Measurements from ENCODE around the gene SVIP.

Gene SVIP

GRCh38 chr11:22829231-22830081 is at the start of gene SVIP:
TSS of gene SVIP (minus strand) at chr11:22829801. CDS start at chr11:22829748, 53 bp downstream.
- in situ Hi-C loops (cut with MboI; ENCODE audit: low sequenced_read_pairs): no loop called here

DNA sequence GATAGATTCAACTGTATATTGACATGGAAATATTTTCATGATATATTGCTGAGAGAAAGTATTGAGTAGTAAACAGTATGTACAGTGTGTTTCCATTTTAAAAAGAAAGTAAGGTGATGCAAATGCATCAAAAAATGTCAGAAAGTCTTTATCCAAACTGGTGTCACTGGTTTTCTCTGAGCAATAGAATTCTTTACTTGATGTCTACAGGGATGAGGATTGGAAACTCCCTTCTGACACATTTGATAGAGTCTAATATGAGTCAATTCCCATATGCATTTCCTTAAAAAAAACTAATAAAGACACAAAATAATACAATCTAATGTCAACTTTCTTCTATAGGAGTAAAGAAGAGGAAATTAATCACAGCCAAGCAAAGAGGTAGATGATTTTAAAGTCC is 49.0 kb upstream of the SVIP start:
- in situ Hi-C loops (cut with MboI; ENCODE audit: low sequenced_read_pairs): no loop called here

- in situ Hi-C loops (cut with MboI; ENCODE audit: low sequenced_read_pairs): no loop called here
These were observed 48.4 kb upstream of the SVIP start for GRCh38 chr11:22878039-22878438.

GRCh38 chr11:22875869-22876473 is 46.4 kb upstream of the SVIP start:
- in situ Hi-C loops (cut with MboI; ENCODE audit: low sequenced_read_pairs): no loop called here

DNA sequence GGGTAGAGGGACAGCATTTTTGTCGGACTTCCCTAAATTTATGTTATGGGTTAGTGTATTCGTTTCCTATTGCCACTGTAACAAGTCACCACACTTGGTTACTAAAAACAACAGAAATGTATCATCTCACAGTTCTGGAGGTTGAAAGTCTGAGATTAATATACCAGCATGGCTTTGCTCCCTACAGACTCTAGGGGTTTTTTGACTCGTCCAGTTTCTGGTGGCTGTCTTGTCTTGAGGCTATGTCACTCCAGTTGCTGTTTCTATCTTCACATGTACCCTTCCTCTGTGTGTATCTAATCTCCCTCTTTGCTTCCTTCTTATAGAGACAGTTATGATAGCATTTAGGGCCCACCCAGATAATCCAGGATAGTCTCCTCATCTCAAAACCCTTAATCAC is 39.7 kb upstream of the SVIP start:
- in situ Hi-C loops (cut with MboI; ENCODE audit: low sequenced_read_pairs): no loop called here

GRCh38 chr11:22860241-22860640 is 30.6 kb upstream of the SVIP start, which contains the start of gene CCDC179:
TSS of gene CCDC179 (minus strand) at chr11:22860474. CDS start at chr11:22860421, 53 bp downstream.
- in situ Hi-C loops (cut with MboI; ENCODE audit: low sequenced_read_pairs): no loop called here

- in situ Hi-C loops (cut with MboI; ENCODE audit: low sequenced_read_pairs): no loop called here
These were observed 30.2 kb upstream of the SVIP start for GRCh38 chr11:22859756-22860155.

- in situ Hi-C loops (cut with MboI; ENCODE audit: low sequenced_read_pairs): no loop called here
These were observed 21.9 kb upstream of the SVIP start for GRCh38 chr11:22851477-22851876.

GRCh38 chr11:22846726-22847125 is 17.1 kb upstream of the SVIP start:
- in situ Hi-C loops (cut with MboI; ENCODE audit: low sequenced_read_pairs): no loop called here

- in situ Hi-C loops (cut with MboI; ENCODE audit: low sequenced_read_pairs): no loop called here
These were observed 2.9 kb upstream of the SVIP start for GRCh38 chr11:22832315-22833015.

DNA sequence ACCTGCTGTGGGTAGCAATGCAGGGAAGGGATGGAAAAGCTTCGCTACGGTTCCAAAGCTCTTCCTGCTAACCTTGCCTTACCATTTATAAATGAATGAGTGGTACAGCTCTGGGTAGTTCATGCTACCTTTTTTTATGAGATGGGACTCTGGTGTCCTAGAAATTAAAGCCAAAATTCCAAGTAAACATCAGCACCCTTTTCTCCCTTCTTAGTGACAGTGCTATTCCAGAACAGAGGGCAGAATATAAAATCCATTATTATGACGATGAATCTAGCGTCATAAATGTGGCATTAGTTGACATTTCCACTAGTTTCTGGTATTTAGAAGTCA is 447 bp upstream of the SVIP start:
- in situ Hi-C loops (cut with MboI; ENCODE audit: low sequenced_read_pairs): no loop called here

DNA sequence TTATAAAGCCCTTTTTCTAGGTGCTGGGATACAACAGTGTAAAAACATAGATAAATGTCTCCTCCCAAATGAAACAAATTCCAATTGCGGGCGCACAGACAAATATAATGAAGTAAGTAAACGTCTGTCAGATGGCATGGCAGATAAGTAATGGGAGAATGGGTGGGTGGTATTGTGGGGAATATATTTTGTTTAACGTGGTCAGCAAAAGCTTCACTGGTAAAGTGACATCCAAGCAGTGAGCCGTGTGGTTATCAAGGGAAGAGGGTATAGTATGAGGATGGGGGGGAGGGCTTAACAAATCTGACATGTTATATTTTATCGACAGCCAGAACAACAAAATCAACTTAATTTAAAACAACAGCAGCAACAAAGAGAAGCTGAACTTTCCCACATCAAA is 1.2 kb downstream of the SVIP start:
- in situ Hi-C loops (cut with MboI; ENCODE audit: low sequenced_read_pairs): no loop called here

DNA sequence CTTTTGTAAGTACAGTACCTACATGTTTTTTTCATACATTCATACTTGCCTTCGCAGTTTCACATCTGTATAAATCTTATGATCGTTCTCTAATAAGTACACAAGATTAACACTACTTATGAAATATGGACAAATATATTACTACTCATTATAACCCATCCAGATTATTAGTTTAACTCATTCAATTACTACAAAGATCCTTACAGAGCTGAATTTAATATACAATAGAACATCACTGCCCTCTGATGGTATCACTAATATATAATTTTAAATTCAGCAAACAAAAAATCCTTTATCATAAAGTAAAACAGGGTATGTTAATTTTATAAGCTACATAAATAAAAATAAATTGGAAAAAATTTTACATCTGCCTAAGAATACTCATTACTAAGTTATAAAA is 7.4 kb downstream of the SVIP start:
- in situ Hi-C loops (cut with MboI; ENCODE audit: low sequenced_read_pairs): no loop called here

DNA sequence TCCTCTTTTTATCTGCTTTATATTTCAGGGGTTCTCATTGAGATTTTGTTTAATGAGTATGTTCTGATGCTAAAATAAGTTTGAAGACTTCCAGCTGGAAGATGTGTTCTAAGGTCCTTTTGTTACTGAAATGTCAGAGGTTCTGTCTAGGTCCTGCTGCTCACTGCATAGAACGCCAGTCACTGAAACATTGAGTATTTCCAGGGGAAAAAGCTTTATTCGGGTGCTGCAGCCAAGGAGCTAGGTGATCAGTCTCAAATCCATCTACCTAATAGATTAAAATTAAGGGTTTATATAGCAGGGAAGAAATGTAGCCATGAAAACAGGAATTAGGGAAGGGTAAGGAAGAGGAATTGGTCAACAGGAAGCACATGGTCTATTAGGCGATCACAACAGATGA is 19.7 kb downstream of the SVIP start:
- in situ Hi-C loops (cut with MboI; ENCODE audit: low sequenced_read_pairs): no loop called here

DNA sequence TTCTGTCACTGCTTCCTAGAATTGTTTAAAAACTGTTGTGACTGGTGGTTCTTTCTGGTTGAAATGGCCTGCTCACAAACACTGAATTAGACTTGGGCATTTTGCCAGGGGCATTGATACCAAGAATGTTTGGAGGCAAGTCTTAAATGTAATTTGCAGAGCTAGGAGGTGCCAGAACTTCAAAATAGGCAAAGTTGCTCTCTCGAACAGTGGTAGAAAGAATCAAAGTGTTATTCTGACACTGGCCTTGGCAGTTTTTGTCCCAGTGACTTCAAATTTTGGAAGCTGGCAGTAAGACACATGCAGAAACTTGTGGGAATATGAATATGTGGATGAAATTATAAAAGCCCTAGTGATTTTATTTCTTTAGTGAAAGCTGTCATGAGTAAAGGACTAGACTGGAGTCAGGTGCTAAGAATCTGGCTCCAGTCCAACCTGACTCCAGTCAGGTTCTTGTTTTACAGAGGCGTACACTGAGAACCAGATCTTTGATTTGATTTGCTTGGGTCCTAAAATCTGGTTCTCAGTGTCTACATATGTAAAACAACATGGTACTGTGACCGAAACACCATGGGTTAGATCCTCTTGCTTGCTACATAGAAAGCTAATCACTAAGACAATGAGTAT is 20.9 kb downstream of the SVIP start:
- in situ Hi-C loops (cut with MboI; ENCODE audit: low sequenced_read_pairs): no loop called here

DNA sequence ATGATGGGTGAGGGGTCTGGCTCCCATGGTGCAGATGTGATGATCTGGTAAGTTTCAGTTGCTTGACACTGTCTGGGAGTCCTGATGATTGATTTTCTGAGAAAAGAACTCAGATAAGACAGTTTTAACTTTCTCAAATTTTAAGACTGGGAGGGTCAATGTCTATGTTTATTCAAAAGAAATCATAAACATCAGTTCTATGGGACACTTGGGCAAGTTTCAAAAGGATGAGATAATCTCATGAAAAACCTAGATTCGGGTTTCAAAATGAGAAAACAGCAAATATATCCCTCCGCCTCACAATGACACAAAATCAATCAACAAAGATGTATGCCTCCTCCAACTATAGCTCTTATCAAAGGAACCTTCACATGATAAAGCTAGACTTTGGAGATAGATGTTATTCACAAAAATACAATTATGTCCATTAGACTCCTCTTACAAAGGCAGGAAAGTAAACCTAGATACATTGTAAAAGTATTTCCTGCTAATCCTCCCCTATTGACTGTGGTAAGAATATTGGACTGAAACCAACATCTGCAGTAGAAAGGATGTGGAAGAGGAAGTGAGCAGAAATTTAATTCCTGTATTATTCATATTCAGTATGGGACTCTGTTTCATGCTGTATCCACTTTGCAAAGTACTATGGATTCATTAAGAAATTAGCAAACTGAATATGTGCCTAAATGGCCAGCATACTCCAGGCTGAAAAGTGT is 21.6 kb downstream of the SVIP start:
- in situ Hi-C loops (cut with MboI; ENCODE audit: low sequenced_read_pairs): no loop called here

DNA sequence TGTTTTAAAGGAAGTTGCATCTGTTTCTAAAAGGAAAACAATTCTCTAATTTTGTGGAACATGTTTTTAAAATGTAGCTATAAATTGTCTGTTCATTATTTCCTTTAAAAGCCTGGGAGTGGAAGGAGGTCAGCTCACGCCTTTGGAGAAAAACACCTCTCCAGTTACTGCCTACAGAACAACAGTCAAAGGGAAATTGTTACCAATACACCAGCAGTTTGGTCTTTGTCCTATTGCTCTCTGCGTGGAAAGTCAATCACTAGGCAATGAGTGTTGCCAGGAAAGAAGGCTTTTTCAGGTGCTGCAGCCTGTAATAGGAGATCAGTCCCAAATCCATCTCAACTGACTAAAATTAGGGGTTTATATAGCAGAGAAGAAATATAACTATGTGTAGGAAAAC is 22.2 kb downstream of the SVIP start:
- in situ Hi-C loops (cut with MboI; ENCODE audit: low sequenced_read_pairs): no loop called here

GRCh38 chr11:22802861-22803260 is 26.7 kb downstream of the SVIP start:
- in situ Hi-C loops (cut with MboI; ENCODE audit: low sequenced_read_pairs): no loop called here

- in situ Hi-C loops (cut with MboI; ENCODE audit: low sequenced_read_pairs): no loop called here
These were observed 29.1 kb downstream of the SVIP start for GRCh38 chr11:22800482-22800881.

GRCh38 chr11:22798901-22799300 is 30.7 kb downstream of the SVIP start:
- in situ Hi-C loops (cut with MboI; ENCODE audit: low sequenced_read_pairs): no loop called here

GRCh38 chr11:22797047-22797446 is 32.6 kb downstream of the SVIP start:
- in situ Hi-C loops (cut with MboI; ENCODE audit: low sequenced_read_pairs): no loop called here
